Fibroblast of villous mesenchyme (primary cell): ENCODE measurements around the gene IL6R. TPM values are rescaled to one million over a fixed set of nuclear protein-coding genes. Genes with fewer than 3 reads are reported as not detected.

Source experiments
- DNase-seq: peaks from one replicate; pipeline ENCODE4 v3.0.0-alpha.2; 2010; ENCODE audit warnings: low read depth
- H3K4me3 ChIP-seq: 2 replicates; pipeline ENCODE4 v1.5.1; 2011; ENCODE audit warnings: low read depth, mild to moderate bottlenecking, low read length
- CTCF ChIP-seq: IDR thresholded peaks from 2 replicates; pipeline ENCODE4 v1.5.1; 2012; ENCODE audit warnings: low read depth, mild to moderate bottlenecking, low read length; ENCODE audit not compliant: insufficient read depth
- total RNA-seq: library from RNA; depleted of rRNA; stranded (reverse); fragments of >200 nt; gene quantifications from 2 replicates; pipeline ENCODE4 v1.2.3, GENCODE V29; 2012

IL6R gene
- total RNA-seq, 1 donor, result 30.2 TPM

- TF ChIP-seq CTCF, result no peak
- DNase-seq, result no peak
Observed at GRCh38 chr1:154514066-154514553, 109.0 kb downstream of the IL6R start.

GRCh38 chr1:154517661-154518060 is 112.5 kb downstream of the IL6R start:
- DNase-seq, result no peak

More at GRCh38 chr1:154514066-154514553, 109.0 kb downstream of the IL6R start:
- H3K4me3 ChIP-seq, result no peak overlapping the region

More at GRCh38 chr1:154517661-154518060, 112.5 kb downstream of the IL6R start:
- H3K4me3 ChIP-seq, result no peak overlapping the region
- TF ChIP-seq CTCF, result no peak

Other genes with a start within 250 kb of the IL6R start
- 333 and 503 TPM in 2 replicates for gene TPM3, start 213.2 kb upstream of the IL6R start, total RNA-seq
- gene CFAP141, start 199.0 kb upstream of the IL6R start, total RNA-seq, result not detected in 2 replicates
- gene UBAP2L, start 184.4 kb upstream of the IL6R start, total RNA-seq, result 79.6 and 126 TPM in 2 replicates
- 153 and 165 TPM in 2 replicates for gene HAX1, start 132.7 kb upstream of the IL6R start, total RNA-seq
- gene AQP10, start 84.2 kb upstream of the IL6R start, total RNA-seq, result not detected in 2 replicates
- 107 and 155 TPM in 2 replicates for gene ATP8B2, start 79.8 kb upstream of the IL6R start, total RNA-seq
- not detected in 2 replicates for gene TDRD10, start 96.9 kb downstream of the IL6R start, total RNA-seq
- gene SHE, start 97.1 kb downstream of the IL6R start, total RNA-seq, result not detected in 2 replicates
- gene UBE2Q1, start 153.3 kb downstream of the IL6R start, total RNA-seq, result 24.8 and 36.3 TPM in 2 replicates
- under 0.01 TPM in 1 of 2 replicates, not detected in the other for gene CHRNB2, start 162.4 kb downstream of the IL6R start, total RNA-seq
- gene ADAR, start 202.8 kb downstream of the IL6R start, total RNA-seq, result 115 and 142 TPM in 2 replicates